Measurements from ENCODE around the gene GCNT2.
"Not testable (repeated sequence)": the region's sequence is repeated elsewhere in the genome, so short reads cannot be mapped to it uniquely, and the experiment has no call there.

Gene GCNT2

DNA sequence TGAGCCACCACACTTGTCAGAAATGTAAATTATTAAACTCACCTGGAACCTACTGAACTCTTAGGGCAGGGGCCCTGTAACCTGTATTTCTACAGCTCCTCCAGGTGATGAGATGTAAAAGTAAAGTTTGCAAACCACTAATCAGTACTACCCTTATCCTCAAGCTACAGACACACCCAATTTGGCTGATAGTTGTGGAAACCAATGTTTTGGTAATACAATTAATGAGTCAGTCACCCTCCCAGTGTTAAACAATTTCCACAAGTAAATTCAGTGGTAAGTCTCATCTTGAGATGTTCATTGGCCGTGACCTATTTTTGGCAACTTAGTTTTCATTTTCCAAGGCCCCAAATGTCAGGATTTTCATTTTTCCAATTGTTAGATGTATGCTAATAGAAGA lies 29.6 kb downstream of the GCNT2 start:
- no peak for DNase-seq

DNA sequence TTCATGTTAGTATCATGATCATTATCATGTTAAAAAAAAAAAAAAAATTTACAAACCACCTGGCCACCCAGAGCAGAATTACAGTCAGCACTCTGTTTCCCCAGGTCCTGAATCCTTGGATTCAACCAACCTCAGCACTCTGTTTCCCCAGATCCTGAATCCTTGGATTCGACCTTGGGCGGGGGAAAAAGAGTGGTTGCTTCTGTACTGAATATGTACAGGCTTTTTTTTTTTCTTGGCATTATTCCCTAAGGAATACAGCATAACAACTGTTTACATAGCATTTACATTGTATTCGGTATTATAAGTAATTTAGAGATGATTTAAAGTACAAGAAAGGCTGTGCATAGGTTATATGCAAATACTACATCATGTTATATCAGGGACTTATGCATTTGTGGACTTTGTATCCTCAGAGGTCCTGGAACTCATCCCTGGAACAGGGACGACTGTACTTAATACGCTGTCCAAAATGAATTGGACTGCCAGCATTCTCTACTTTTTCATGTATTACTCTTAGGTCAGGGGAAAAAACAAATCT lies 31.2 kb downstream of the GCNT2 start:
- no peak for DNase-seq

DNA sequence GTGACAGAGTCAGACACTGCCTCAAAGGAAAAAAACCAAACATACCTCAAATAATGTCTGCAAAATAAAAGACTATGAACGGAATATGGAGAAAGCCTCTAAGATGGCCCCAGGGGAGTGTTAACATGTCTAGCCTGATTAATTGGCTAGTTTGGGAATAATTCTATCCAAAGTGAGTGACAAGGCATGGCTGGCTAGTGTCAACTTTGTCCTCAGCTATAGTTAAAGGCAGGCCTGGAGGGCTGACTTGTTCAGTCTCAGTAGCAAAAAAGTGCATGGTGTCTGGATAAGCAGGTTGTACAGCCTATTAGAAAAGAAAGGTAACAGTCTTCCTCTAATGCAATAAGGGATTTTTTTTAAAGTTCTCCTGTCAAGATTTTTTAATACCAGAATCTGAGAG lies 32.7 kb downstream of the GCNT2 start:
- no peak for DNase-seq

GRCh38 chr6:10554826-10555225 lies 33.7 kb downstream of the GCNT2 start:
- no peak for DNase-seq

GRCh38 chr6:10555625-10556309 lies 34.6 kb downstream of the GCNT2 start:
- DNase-seq, result peak; percentile 22

GRCh38 chr6:10556589-10556988 lies 35.4 kb downstream of the GCNT2 start:
- DNase-seq, result no peak

DNA sequence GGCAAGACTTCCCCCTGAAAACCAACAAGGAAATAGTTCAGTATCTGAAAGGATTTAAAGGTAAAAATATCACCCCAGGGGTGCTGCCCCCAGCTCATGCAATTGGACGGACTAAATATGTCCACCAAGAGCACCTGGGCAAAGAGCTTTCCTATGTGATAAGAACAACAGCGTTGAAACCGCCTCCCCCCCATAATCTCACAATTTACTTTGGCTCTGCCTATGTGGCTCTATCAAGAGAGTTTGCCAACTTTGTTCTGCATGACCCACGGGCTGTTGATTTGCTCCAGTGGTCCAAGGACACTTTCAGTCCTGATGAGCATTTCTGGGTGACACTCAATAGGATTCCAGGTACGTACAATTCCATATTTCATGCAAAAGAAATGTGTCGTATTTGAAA lies 35.8 kb downstream of the GCNT2 start:
- DNase-seq, result no peak

GRCh38 chr6:10557913-10558312 lies 36.8 kb downstream of the GCNT2 start:
- no peak for DNase-seq

DNA sequence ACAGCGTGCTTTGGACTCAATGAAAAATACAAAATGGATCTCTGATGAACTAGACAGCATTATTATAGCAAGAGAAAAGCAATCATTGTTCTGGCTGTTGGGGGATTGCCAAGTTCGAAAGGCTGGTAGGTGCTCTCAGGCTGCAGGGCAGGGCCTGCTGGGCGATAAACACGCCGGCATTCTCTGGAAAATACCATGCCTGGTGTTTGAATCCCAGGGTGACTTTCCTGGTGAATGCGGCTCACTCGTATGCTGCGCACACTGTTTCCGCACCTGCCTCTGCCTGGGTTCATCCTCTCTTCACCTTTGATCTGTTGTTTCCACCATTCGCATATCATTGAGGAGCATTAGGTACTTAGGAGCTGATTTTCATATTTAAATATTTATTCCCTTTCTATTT lies 37.4 kb downstream of the GCNT2 start:
- DNase-seq, result no peak

DNA sequence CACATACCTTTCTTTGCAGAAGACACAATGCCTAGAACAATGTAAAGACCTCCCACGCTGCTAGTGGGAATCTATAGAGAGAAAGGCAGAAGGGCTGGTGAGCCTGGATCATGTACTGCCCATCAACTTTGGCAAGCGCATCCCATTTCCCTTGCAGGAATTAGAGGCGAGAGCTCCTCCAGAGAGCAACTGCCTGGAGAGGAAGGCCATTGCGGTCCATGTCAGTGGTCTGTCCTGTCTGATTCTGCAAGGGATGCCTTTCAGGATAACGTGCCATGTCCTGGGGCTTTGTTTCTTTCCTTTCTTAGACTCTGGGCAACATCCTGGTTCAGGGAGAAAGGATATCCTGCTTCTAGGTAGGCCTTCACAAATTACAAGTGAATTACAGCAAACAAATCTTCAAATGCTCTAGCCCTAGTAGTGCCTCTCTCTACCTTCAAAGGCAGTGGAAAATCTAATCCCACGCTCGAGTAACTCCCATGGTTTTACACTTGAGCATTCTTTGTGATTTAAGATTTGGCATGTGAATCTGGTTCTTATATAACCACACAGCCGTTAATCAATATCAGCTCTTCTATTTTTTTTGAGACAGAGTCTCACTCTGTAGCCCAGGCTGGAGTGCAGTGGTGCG lies 38.5 kb downstream of the GCNT2 start:
- no peak for DNase-seq

- no peak for DNase-seq
These were observed 40.6 kb downstream of the GCNT2 start for GRCh38 chr6:10561611-10562199.

DNA sequence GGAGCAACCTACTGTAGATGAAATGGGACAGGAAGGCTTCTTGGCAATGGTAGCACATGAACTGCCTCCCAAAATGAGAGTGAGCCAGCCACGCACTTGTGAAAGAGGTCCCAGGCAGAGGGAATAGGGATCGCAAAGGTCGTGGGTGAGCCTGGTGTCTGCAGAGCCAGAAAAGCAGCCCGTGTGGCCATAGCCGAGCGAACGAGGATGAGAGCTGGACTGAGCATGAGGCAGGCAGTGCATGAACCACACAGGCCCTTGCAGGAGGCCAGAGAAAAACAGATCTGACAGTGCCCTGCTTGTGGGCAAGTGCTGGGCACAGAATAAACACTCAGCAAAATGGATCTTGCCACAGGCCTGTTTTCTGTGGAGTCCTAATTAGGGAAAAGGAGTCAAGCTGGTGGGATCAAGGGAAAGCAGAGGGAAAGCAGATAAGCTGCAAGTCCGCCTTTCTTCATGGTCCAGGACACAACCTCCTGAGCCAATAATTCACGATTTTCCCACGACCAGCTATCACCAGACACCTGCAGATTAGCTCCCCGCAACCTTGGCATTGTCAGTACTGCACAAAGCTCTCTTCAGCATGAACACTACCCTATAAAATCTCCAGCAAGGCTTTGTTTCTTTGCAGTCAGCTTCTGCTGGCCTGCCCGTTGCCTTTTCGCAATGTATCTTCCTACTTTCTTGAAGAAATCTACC lies 44.0 kb downstream of the GCNT2 start:
- DNase-seq, result no peak

DNA sequence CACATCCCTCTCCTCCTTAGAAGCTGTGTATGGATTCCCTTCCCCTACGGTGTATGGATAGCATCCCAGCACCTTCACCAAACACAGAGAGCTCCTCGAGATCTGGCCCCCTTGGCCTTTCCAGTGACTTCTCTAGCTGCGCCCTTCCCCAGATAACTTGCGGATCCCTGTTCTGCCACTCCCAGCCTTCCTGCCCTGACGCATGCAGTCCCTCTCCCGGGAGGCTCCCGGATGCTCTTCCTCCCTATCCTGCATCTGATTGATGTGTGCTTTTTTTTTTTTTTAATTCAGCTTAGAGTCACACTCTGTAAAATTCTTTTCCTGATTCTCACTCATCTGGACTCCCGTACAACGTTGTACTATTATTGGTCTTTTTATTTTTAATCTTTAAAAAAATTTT lies 44.8 kb downstream of the GCNT2 start:
- DNase-seq, result no peak

DNA sequence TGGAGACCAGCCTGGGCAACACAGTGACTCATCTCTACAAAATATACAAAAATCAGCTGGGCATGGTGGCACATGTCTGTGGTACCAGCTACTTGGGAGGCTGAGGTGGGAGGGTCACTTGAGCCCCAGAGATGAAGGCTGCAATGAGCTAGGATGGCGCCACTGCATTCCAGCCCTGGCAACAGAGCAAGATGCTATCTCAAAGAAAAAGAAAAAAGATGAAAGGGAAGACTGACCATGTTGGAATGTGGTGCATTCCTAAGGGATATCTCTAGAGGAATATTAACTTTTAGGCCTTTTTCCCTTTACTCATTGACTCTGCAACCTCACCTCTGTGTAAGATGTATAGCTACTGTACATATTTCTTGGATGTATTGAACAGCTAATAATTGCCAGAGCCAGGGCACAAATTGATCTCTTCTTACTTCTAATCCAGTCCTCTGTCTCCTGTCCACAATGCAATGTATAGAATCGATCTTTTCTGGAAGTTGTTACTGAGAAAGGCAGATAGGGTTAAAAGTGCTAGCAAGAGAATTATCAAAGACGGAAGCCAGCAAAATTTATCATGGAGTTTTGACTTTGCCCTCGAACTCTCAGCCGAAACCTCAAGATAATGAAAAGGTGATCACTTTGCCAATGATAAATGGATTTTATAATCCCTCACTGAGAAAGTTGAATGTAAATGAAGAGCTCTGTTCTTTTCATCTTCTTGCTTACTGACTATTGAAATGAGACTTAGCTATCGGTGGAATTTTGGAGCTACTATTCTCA lies 46.3 kb downstream of the GCNT2 start:
- no peak for DNase-seq

- DNase-seq, result no peak
These were observed 48.4 kb downstream of the GCNT2 start for GRCh38 chr6:10569392-10570127.

- DNase-seq, result not testable (repeated sequence)
These were observed 54.4 kb downstream of the GCNT2 start for GRCh38 chr6:10575519-10575918.

GRCh38 chr6:10576226-10576625 lies 55.1 kb downstream of the GCNT2 start:
- no peak for DNase-seq

DNA sequence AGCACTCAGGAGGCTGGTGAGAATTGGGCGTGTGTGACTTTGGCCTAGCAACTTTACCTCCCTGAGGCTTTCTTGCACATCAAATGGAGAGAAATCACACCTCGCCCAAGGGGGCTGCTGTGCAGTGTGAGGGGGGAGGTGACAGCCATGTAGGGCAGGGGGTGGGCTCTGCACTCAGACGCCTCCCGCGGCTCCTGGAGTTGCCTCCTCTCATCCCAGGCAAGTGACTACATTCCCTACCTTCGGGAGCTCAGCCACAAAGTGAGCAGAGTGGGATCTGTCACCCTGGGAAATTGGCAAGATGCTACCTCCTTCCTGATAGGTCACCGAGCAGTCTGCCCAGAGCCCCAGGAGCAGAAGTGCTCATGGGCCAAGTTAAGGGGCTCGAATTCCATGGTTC lies 56.0 kb downstream of the GCNT2 start:
- DNase-seq, result no peak

DNA sequence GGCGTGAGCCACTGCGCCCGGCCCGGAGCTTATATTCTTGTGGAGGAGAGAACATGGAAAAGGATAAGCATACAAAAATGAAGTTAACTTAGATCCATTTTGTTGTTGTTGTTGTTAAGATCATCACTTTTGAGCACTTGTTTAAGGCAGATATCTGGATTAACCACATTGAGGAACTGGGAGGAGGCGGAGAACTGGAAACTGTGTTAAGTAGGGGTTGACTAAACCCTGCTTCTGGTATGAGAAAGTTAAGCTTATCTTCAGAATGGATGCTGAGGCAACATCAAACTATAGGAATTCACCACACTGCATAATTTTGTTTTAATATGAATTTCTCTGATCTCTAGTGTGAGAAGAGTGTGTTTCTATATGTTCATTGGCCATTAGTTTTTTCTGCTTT lies 57.6 kb downstream of the GCNT2 start:
- DNase-seq, result no peak

GRCh38 chr6:10579803-10580202 lies 58.7 kb downstream of the GCNT2 start:
- DNase-seq, result no peak

DNA sequence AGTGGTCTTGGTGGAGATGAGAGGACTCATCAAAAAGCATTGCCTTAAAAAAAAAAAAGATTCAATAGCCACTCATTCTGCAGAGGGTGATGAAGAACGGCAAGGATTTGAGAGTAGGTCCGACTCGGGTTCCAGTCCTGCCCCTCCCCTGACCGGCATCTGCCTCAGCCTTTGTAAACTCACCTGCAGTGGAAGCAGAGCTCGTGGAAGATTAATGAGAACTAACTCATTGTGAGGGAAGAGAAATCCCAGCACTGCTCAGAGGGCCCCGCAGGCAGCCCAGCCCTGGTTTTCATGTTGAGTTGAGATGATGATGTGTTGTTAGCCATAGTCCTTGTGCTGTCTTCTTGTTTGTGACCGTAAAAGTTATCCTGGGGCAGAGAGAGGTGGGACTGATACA lies 59.4 kb downstream of the GCNT2 start:
- no peak for DNase-seq

DNA sequence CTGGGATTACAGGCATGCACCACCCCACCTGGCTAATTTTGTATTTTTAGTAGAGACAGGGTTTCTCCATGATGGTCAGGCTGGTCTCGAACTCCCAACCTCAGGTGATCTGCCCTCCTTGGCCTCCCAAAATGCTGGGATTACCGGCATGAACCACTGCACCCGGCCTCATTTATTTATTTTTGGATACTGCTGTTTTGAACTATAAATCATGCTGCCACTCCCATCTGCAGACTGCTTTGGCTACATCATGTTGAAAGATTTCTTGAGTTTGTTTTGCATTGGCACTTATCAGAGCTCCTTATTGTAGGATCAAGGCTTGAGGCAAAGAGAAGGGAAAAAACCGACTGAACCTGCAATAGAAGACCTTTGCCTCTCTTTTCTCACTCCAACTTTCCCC lies 60.3 kb downstream of the GCNT2 start:
- not testable (repeated sequence) for DNase-seq
